ENCODE measurements around the gene SEPTIN12.

The SEPTIN12 gene

GRCh38 chr16:4795181-4795827 is 7.2 kb upstream of the SEPTIN12 start, which contains the start of gene SMIM22:
TSS of gene SMIM22 (plus strand) at chr16:4795369. CDS start at chr16:4795735, 366 bp downstream.
- TF ChIP-seq ZNF70 (CRISPR knock-in tag; IDR thresholded peaks at IDR 0.05) (no peak), CSRNP3 (CRISPR knock-in tag; IDR thresholded peaks at IDR 0.05) (no peak), TSHZ2 (CRISPR knock-in tag; IDR thresholded peaks at IDR 0.05) (no peak), GLIS3 (CRISPR knock-in tag; IDR thresholded peaks at IDR 0.05) (no peak), PATZ1 (CRISPR knock-in tag; IDR thresholded peaks at IDR 0.05; ENCODE audit: borderline replicate concordance) (no peak), TOX (CRISPR knock-in tag; IDR thresholded peaks at IDR 0.05; ENCODE audit: borderline replicate concordance) (no peak), ESRRG (CRISPR knock-in tag; IDR thresholded peaks at IDR 0.05) (no peak), POU6F1 (CRISPR knock-in tag; IDR thresholded peaks at IDR 0.05; ENCODE audit: borderline replicate concordance, low read depth) (no peak), CREB5 (CRISPR knock-in tag; IDR thresholded peaks at IDR 0.05; ENCODE audit: low read depth) (no peak)
- no peak for ATAC-seq

GRCh38 chr16:4792951-4793513 is 4.9 kb upstream of the SEPTIN12 start:
- ATAC-seq, result no peak
- no peak for TF ChIP-seq PATZ1 (CRISPR knock-in tag; IDR thresholded peaks at IDR 0.05; ENCODE audit: borderline replicate concordance)
- TF ChIP-seq ZNF565 (CRISPR knock-in tag; conservative IDR thresholded peaks at IDR 0.05; ENCODE audit: low read depth), result no peak
- no peak for TF ChIP-seq PPARA (CRISPR knock-in tag; IDR thresholded peaks at IDR 0.05; ENCODE audit: borderline replicate concordance)
- TF ChIP-seq ZNF70 (CRISPR knock-in tag; IDR thresholded peaks at IDR 0.05), result no peak
- TF ChIP-seq BACH2 (CRISPR knock-in tag; IDR thresholded peaks at IDR 0.05; ENCODE audit: borderline replicate concordance), result no peak
- TF ChIP-seq POU6F1 (CRISPR knock-in tag; IDR thresholded peaks at IDR 0.05; ENCODE audit: borderline replicate concordance, low read depth), result no peak
- no peak for TF ChIP-seq ZNF8 (CRISPR knock-in tag; IDR thresholded peaks at IDR 0.05)
- TF ChIP-seq TSHZ2 (CRISPR knock-in tag; IDR thresholded peaks at IDR 0.05), result no peak
- TF ChIP-seq OSR1 (CRISPR knock-in tag; IDR thresholded peaks at IDR 0.05), result no peak
- TF ChIP-seq ZC3H10 (CRISPR knock-in tag; IDR thresholded peaks at IDR 0.05), result no peak
- TF ChIP-seq TOX (CRISPR knock-in tag; IDR thresholded peaks at IDR 0.05; ENCODE audit: borderline replicate concordance), result no peak
